Thymus (tissue), 14 donors: ENCODE data around the gene CMIP. TPM values are rescaled to one million over a fixed set of nuclear protein-coding genes. Genes with fewer than 3 reads are reported as not detected.
A peak's percentile ranks its signal among the peaks of the same experiment; 100 is the strongest.

Experiments
- DNase-seq, 9 donors: peaks; one replicate each; pipeline ENCODE4 v3.0.0-alpha.2; 2013; ENCODE audit warnings: low spot score in 9 of 9, low read depth in 6 of 9, missing footprints in 1 of 9
- H3K27ac ChIP-seq, 2 donors: one replicate each; pipeline ENCODE4 v1.5.1; 2013; ENCODE audit warnings: control low read depth in 1 of 2, low read depth in 1 of 2, low read length in 1 of 2, mild to moderate bottlenecking in 1 of 2, moderate library complexity in 1 of 2
- H3K27me3 ChIP-seq, 2 donors: one replicate each; pipeline ENCODE4 v1.5.1; 2013; ENCODE audit warnings: low read length in 1 of 2; ENCODE audit not compliant: control insufficient read depth in 2 of 2, insufficient read depth in 1 of 2
- H3K36me3 ChIP-seq, 2 donors: one replicate each; pipeline ENCODE4 v1.5.1; 2013; ENCODE audit warnings: low read length in 1 of 2, mild to moderate bottlenecking in 1 of 2, moderate library complexity in 1 of 2; ENCODE audit not compliant: control insufficient read depth in 2 of 2, insufficient read depth in 2 of 2
- H3K4me1 ChIP-seq, 2 donors: one replicate each; pipeline ENCODE4 v1.5.1; 2013; ENCODE audit warnings: low read length in 2 of 2; ENCODE audit not compliant: control insufficient read depth in 2 of 2, insufficient read depth in 2 of 2
- H3K4me3 ChIP-seq, 2 donors: one replicate each; pipeline ENCODE4 v1.5.1; 2013; ENCODE audit warnings: low read length in 2 of 2, control low read depth in 1 of 2, mild to moderate bottlenecking in 1 of 2
- H3K9me3 ChIP-seq, 2 donors: one replicate each; pipeline ENCODE4 v1.5.1; 2013; ENCODE audit warnings: low read length in 1 of 2, mild to moderate bottlenecking in 1 of 2; ENCODE audit not compliant: control insufficient read depth in 2 of 2, insufficient read depth in 1 of 2
- WGBS: extraction: QIAGEN DNeasy Blood & Tissue Kit; methylation state at CpG from one replicate; pipeline ENCODE4 v1.1.7; 2013; 5-methylcytosine and 5-hydroxymethylcytosine counted together
- long read RNA-seq, 10 donors: transcript quantifications; one replicate each; lab custom pipeline, GENCODE V29; 2026
- polyA plus RNA-seq: library from polyadenylated mRNA; stranded (reverse); fragments of 200-250 nt; gene quantifications from one replicate; pipeline ENCODE4 v1.2.3, GENCODE V29; 2013
- total RNA-seq: library from RNA; stranded (reverse); fragments of 120-200 nt; gene quantifications from one replicate; pipeline ENCODE4 v1.2.4, GENCODE V29; 2013
- donor health status: healthy.

The CMIP gene
- total RNA-seq (5.2 TPM), polyA plus RNA-seq (19.4 TPM)
- long read RNA-seq, donor 1 = 0 reads
- long read RNA-seq, donor 2 = 0 reads
- long read RNA-seq, donor 3, full-length matches to known transcripts = 4 of 4 reads
- long read RNA-seq, donor 3, partial matches to known transcripts = 0 of 4 reads
- long read RNA-seq, donor 3, other reads (novel, unspliced or antisense) = 0 of 4 reads
- long read RNA-seq, donor 4, full-length matches to known transcripts = 3 of 3 reads
- long read RNA-seq, donor 4, partial matches to known transcripts = 0 of 3 reads
- long read RNA-seq, donor 4, other reads (novel, unspliced or antisense) = 0 of 3 reads
- long read RNA-seq, donor 5, full-length matches to known transcripts = 3 of 8 reads
- long read RNA-seq, donor 5, partial matches to known transcripts = 5 of 8 reads
- long read RNA-seq, donor 5, other reads (novel, unspliced or antisense) = 0 of 8 reads
- long read RNA-seq, donor 6, full-length matches to known transcripts = 5 of 5 reads
- long read RNA-seq, donor 6, partial matches to known transcripts = 0 of 5 reads
- long read RNA-seq, donor 6, other reads (novel, unspliced or antisense) = 0 of 5 reads
- long read RNA-seq, donor 7, full-length matches to known transcripts = 3 of 18 reads
- long read RNA-seq, donor 7, partial matches to known transcripts = 15 of 18 reads
- long read RNA-seq, donor 7, other reads (novel, unspliced or antisense) = 0 of 18 reads
- long read RNA-seq, donor 8 = 0 reads
- long read RNA-seq, donor 9, partial matches to known transcripts = 8 of 9 reads
- long read RNA-seq, donor 9, other reads (novel, unspliced or antisense) = 0 of 9 reads
- long read RNA-seq, donor 10 = 0 reads

DNA sequence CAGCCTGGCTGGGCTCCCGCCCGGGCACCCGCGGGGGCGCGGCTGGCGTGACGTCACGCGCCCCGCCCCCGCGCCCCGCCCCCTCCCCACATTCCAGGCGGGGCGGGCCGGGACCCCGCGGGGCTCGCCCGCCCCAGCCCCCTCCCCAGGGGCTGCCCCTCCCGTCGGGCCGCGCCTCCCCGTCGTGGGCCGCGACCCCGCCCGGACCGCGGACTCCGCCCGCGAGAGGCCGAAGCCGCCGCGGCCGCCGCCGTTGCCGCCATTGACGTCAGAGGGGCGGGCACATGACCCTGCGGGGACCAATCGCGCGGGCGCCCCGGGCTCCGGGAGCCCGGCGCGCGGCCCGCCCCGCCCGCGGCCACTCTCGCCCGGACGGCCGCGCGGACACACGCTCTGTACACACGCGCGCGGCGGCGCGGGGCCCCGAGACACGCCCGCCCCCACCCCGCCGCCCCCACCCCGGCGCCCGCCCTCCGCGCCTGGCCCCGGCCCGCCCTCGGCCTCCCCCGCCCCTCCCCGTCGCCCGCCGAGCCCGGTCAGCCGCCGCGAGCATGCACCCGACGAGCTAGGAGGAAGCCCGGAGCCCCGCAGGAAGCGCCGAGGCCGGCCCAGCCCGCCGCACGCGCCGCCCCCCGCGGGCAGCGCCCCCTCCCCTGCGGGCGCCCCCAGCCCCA lies at the start of gene CMIP:
Gene CMIP, plus strand, starts transcription at position 361 of the 674 bp plus-strand sequence.
- Histone ChIP-seq H3K9me3 (no peaks in the 10 kb centered on the region), H3K4me1 (peaks cover 22 to 42% of the 10 kb centered on the region in 2 donors), H3K4me3 (peak within 1 kb of the TSS; percentile 82 to 89), H3K36me3 (no peaks in the 10 kb centered on the region), H3K27me3 (peaks cover 0 to 11% of the 10 kb centered on the region in 2 donors), H3K27ac (peak within 1 kb of the TSS; percentile 75 to 88)
- under 1% methylated on average over 113 of the region's 114 CpGs for WGBS
- DNase-seq = peak in 4 of 9 donors; percentile 40 to 74 (median 70)

DNA sequence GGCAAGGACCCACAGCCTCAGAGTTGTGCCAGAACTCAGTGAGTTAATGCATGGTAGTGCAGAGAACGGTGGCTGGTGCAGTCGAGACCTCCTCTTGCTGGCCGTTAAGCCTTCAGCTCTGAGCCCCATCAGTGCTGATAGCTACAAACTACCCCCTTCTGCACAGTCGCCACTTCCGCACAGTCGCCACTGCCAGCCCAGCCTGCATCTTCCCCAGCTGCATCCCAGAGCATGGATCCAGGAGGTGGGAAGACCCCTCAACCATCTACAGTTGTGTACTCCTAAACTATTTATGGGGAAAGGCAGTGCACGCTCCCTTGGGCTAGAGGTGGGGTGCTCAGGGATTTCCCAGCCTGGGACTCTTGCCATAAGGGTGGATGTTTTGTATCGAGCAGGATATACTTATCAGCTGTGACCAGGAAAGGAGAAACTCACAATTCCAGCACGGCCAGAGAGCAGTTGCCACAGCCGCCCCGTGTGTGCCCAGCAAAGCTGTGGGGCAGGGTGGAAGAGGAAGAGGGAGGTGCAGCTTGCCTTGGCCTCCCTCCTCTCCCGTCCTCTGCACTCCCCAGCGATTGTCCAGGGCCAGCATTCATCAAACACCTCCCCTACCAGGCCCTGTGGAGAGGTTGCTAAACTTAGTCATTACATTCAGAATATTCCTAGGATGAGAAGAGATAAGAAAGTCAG lies 49.5 kb upstream of the CMIP start:
- H3K4me1 ChIP-seq = no peaks in the 10 kb centered on the region
- H3K27ac ChIP-seq = no peak overlapping the region
- DNase-seq = no peak
- H3K9me3 ChIP-seq = peaks cover 0 to 5% of the 10 kb centered on the region in 2 donors
- H3K36me3 ChIP-seq = peaks cover 4 to 10% of the 10 kb centered on the region in 2 donors
- no peak overlapping the region for H3K4me3 ChIP-seq
- WGBS = 89% methylated on average over 13 of the region's 13 CpGs
- no peaks in the 10 kb centered on the region for H3K27me3 ChIP-seq

DNA sequence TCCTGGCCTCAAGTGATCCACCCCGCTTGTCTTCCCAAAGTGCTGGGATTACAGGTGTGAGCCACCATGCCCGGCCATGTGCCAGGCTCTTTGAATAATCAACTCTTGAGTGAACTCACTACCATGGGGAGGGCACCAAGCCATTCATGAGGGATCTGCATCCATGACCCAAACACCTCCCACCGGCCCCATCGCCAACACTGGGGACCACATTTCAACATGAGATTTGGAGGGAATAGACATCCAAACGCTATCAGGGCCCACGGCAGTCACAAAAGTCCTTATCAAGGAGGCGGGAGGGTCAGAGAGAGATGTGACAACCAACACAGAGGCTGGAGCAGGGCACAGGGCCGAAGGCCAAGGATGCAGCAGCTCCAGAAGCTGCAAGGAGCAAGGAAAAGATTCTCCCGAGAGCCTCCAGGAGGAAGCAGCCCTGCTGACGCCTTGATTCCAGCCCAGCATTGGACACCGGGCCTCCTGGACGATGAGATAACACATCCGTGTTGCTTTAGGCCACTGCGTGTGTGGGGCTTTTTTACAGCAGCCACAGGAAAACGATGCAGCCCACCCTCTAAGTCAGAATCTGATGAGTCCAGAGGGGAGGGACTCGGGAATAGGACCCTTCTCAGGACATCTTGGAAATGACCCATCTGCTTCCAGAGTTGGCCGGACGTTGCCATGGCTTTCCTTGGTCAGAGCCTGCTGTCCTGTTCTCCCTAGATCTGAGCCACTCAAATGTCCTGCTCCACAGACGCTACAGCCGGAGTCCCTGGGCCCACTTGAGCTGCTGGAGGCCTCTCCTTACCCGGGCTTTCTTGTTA lies 47.3 kb upstream of the CMIP start:
- Histone ChIP-seq H3K4me1 (no peaks in the 10 kb centered on the region), H3K27me3 (no peaks in the 10 kb centered on the region), H3K27ac (no peak overlapping the region), H3K4me3 (no peak overlapping the region), H3K9me3 (peaks cover 0 to 5% of the 10 kb centered on the region in 2 donors), H3K36me3 (peaks cover 0 to 1% of the 10 kb centered on the region in 2 donors)
- 95% methylated on average over 21 of the region's 21 CpGs for WGBS
- DNase-seq = no peak

DNA sequence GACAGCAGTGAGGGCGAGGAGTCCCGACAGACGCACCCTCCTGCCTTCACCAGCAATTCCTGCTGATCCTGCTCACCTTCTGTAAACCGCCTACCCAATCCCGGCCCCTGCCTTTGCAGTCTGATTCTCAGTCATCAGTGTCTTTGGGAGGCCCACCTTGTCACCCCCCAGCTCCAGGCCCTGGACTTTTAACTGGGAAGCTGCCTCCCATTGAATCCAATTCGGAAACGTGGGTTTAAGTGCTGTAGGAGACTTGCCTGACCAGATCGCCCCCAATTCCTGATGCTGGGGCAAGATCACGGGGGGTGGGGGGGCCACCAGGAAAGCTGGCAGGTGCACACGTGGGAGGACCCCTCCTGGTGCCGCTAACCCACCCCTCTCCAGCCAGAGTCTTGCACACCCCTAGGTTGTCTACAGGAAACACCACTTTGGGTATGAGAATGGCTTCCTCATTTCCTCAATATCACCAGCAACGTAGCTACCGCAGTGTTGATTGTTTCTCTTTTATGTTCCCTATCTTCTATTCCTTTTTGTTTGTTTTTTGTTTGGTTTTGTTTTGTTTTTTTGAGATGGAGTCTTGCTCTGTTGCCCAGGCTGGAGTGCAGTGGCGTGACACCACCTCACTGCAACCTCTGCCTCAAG lies 46.6 kb upstream of the CMIP start:
- Histone ChIP-seq H3K4me3 (no peak overlapping the region), H3K9me3 (peaks cover 0 to 5% of the 10 kb centered on the region in 2 donors), H3K27me3 (no peaks in the 10 kb centered on the region), H3K36me3 (no peaks in the 10 kb centered on the region), H3K4me1 (no peaks in the 10 kb centered on the region), H3K27ac (no peak overlapping the region)
- no peak for DNase-seq
- WGBS = 57% methylated on average over 14 of the region's 14 CpGs

DNA sequence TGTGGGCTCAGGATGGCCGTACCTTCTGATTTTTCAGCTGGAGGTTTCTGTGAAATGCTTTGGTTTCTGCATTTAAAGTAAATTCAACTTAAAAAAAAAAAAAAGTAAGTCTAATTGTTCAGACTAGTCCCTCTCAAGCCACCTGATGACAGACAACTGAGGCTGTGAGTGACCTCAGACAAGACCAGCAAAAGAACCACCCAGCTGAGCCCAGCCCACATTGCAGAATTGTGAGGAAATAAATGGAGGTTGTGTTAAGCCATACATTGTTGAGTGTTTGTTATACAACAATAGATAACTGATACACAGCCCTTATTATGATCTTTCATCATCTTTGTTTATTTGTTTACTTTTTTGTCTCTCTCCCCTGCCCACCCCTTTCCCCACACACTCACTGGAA lies 44.7 kb upstream of the CMIP start:
- WGBS = 98% methylated on average over 1 of the region's 1 CpG

DNA sequence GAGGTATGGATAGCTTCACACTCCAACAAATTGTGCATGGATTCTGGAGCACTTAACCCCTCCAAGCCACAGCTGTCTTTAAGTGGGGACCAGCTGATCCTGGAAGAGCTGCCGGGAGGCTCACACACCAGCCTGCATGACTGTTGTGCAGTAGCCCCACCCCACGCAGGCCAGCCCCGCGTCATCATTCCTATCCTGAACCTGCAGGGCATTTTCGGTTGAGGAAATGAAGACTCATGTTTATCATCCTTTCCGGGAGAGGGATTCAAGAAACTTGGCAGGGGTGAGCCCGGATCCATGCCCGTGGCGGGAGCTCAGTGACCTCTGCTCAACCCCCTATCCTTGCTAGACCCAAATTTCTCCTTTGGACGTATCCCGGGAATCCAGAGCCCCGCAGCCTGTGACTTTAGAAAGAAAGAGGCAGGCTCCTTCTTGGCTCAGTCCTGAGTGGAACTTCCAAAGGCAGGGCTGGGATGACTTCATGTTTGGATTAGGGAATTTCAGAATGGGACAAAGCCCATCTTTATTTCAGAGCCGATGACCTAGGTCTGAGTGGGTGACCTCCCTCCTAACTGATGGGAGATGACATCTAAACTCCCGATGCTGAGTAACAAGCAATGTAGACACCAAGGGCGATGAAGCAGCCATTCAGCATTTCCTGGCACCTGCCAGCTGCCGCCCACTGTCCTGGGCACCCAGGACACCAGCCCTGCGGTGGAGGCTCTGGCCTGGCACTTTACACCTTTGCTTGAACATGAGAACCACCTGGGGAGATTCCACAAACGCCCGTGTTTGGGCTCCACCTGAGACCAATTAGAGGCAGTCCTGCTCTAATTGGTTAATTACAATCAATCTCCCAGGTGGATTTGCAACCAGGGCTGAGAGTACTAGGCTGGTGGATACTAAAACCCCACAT lies 43.3 kb upstream of the CMIP start:
- no peak for DNase-seq
- 90% methylated on average over 19 of the region's 19 CpGs for whole genome bisulfite sequencing
- Histone ChIP-seq H3K4me1 (peaks cover 0 to 5% of the 10 kb centered on the region in 2 donors), H3K4me3 (no peak overlapping the region), H3K27ac (no peak overlapping the region), H3K36me3 (no peaks in the 10 kb centered on the region), H3K27me3 (no peaks in the 10 kb centered on the region), H3K9me3 (peaks cover 0 to 5% of the 10 kb centered on the region in 2 donors)

More for the DNA sequence above, 44.7 kb upstream of the CMIP start:
- no peak for DNase-seq
- Histone ChIP-seq H3K9me3 (peaks cover 0 to 5% of the 10 kb centered on the region in 2 donors), H3K27ac (no peak overlapping the region), H3K4me3 (no peak overlapping the region), H3K4me1 (peaks cover 0 to 5% of the 10 kb centered on the region in 2 donors), H3K36me3 (no peaks in the 10 kb centered on the region), H3K27me3 (no peaks in the 10 kb centered on the region)

DNA sequence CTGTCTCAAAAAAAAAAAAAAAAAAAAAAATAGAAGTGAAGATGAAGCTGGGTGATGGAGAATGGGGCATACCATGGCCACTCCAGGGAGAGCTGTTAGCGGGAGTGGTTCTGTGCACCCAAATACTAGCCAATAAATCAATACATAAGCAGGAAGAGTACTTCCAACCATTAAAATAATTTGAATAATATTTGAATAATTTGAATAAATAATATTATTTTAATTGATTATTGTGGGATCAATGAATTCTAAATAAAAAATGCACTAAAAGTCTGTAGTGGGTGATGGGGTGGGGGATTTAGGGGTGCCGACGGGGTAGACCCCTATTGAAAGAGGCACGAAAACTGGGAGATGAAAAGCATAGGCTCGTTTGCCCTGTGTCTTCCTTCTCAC lies 41.4 kb upstream of the CMIP start:
- H3K4me3 ChIP-seq = no peak overlapping the region
- H3K4me1 ChIP-seq = peaks cover 0 to 5% of the 10 kb centered on the region in 2 donors
- DNase-seq = no peak
- H3K27me3 ChIP-seq = no peaks in the 10 kb centered on the region
- WGBS = 23% methylated on average over 5 of the region's 5 CpGs
- peaks cover 0 to 5% of the 10 kb centered on the region in 2 donors for H3K9me3 ChIP-seq
- no peak overlapping the region for H3K27ac ChIP-seq
- no peaks in the 10 kb centered on the region for H3K36me3 ChIP-seq
